CD8-positive, alpha-beta memory T cell (primary cell): ENCODE data around the gene EPHX1. TPM values are rescaled to one million over a fixed set of nuclear protein-coding genes. Genes with fewer than 3 reads are reported as not detected.

Source experiments
- CTCF ChIA-PET: fragments of 350-600 bp; sonication (Branson Sonifier 250); formaldehyde crosslinking; loops from one replicate; lab custom pipeline; 2021; ENCODE audit warnings: antibody characterized with exemption; lab: Charles Lee
- POLR2A ChIA-PET: fragments of 350-600 bp; sonication (Branson Sonifier 250); formaldehyde crosslinking; loops from one replicate; lab custom pipeline; 2021; ENCODE audit warnings: antibody characterized with exemption; lab: Charles Lee
- DNase-seq, 5 donors: peaks; one replicate each; pipeline versions ENCODE4 v3.0.0 to v3.0.0-alpha.2; 2020 to 2022; ENCODE audit warnings: mixed read lengths in 1 of 5
- H3K27ac ChIP-seq: one replicate; pipeline ENCODE4 v1.7.0; 2013; ENCODE audit warnings: low read depth, mild to moderate bottlenecking, low read length, moderate library complexity
- H3K27me3 ChIP-seq: 2 replicates; pipeline ENCODE4 v1.7.0; 2013; ENCODE audit warnings: low read length, mild to moderate bottlenecking; ENCODE audit not compliant: insufficient read depth, poor library complexity, severe bottlenecking
- H3K36me3 ChIP-seq: 2 replicates; pipeline ENCODE4 v1.7.0; 2013; ENCODE audit warnings: mild to moderate bottlenecking, low read length, moderate library complexity; ENCODE audit not compliant: insufficient read depth
- H3K4me1 ChIP-seq: 2 replicates; pipeline ENCODE4 v1.7.0; 2013; ENCODE audit warnings: mild to moderate bottlenecking, low read length, moderate library complexity; ENCODE audit not compliant: insufficient read depth
- H3K4me3 ChIP-seq: 2 replicates; pipeline ENCODE4 v1.7.0; 2013; ENCODE audit warnings: mild to moderate bottlenecking, low read length
- H3K9me3 ChIP-seq: 2 replicates; pipeline ENCODE4 v1.7.0; 2013; ENCODE audit warnings: mild to moderate bottlenecking, low read length
- H3K27ac Mint-ChIP-seq, 8 donors: one replicate each; pipeline ENCODE4 v1.8.0; 2020 to 2021; ENCODE audit warnings: mixed read lengths in 8 of 8, mild to moderate bottlenecking in 6 of 8, inconsistent platforms in 3 of 8, moderate library complexity in 3 of 8
- H3K27me3 Mint-ChIP-seq, 2 donors: one replicate each; pipeline ENCODE4 v1.8.0; 2020 to 2021; ENCODE audit warnings: mixed read lengths in 2 of 2, mild to moderate bottlenecking in 1 of 2, moderate library complexity in 1 of 2
- H3K36me3 Mint-ChIP-seq, 3 donors: one replicate each; pipeline ENCODE4 v1.8.0; 2020 to 2021; ENCODE audit warnings: mixed read lengths in 3 of 3, inconsistent platforms in 1 of 3, mild to moderate bottlenecking in 1 of 3
- H3K4me1 Mint-ChIP-seq, 3 donors: one replicate each; pipeline ENCODE4 v1.8.0; 2020 to 2021; ENCODE audit warnings: mixed read lengths in 3 of 3, inconsistent platforms in 1 of 3, mild to moderate bottlenecking in 1 of 3
- H3K4me3 Mint-ChIP-seq, 7 donors: one replicate each; pipeline ENCODE4 v1.8.0; 2020 to 2021; ENCODE audit warnings: mixed read lengths in 7 of 7, mild to moderate bottlenecking in 6 of 7, moderate library complexity in 4 of 7, inconsistent platforms in 2 of 7
- H3K9me3 Mint-ChIP-seq, 5 donors: one replicate each; pipeline ENCODE4 v1.8.0; 2020 to 2022; ENCODE audit warnings: mixed read lengths in 5 of 5, mild to moderate bottlenecking in 3 of 5, moderate library complexity in 2 of 5, inconsistent platforms in 1 of 5
- polyA plus RNA-seq: library from polyadenylated mRNA; unstranded; fragments of 300-500 nt; fragmentation: Illumina TruSeq; gene quantifications from one replicate; pipeline ENCODE4 v1.2.3, GENCODE V29; 2021
- total RNA-seq, 2 experiments: library from RNA; stranded (reverse); gene quantifications; one replicate each; pipeline ENCODE4 v1.2.3, GENCODE V29; 2021

EPHX1 gene
- total and polyA plus RNA-seq, 3 experiments from 2014 or later, result 1.8 to 3.0 (median 2.2) TPM

GRCh38 chr1:225888898-225889601 lies 79.1 kb downstream of the EPHX1 start, which contains the start of gene LEFTY1:
Gene LEFTY1, minus strand, starts transcription at chr1:225889146. Its CDS starts 80 bp downstream, at chr1:225889066.
- no peak for DNase-seq
- CTCF ChIA-PET, result interaction anchor here (0.9 to 2.2 kb wide), 8 partner anchors 7 to 111 kb away, joined by 3 to 8 read pairs (median 3); partner anchors contain the start of genes SRP9 and TMEM63A
- no peaks in the 10 kb centered on the region for H3K36me3 ChIP-seq

GRCh38 chr1:225889743-225890142 lies 79.8 kb downstream of the EPHX1 start:
- peak overlapping the region in 2 of 8 donors; percentile 69 to 75 for H3K27ac Mint-ChIP-seq
- H3K4me3 Mint-ChIP-seq, result no peak overlapping the region
- Histone ChIP-seq H3K4me3 (no peak overlapping the region), H3K27me3 (no peaks in the 10 kb centered on the region), H3K36me3 (no peaks in the 10 kb centered on the region), H3K9me3 (no peaks in the 10 kb centered on the region), H3K4me1 (no peaks in the 10 kb centered on the region), H3K27ac (no peak overlapping the region)
- peaks cover 0 to 1% of the 10 kb centered on the region in 2 donors for H3K27me3 Mint-ChIP-seq
- peaks cover 5 to 23% (median 7%) of the 10 kb centered on the region in 3 donors for H3K4me1 Mint-ChIP-seq
- no peaks in the 10 kb centered on the region for H3K9me3 Mint-ChIP-seq
- ChIA-PET POLR2A (no interaction called here), CTCF (interaction anchor here (0.9 to 2.2 kb wide), 7 partner anchors 8 to 112 kb away, joined by 3 to 8 read pairs (median 3); partner anchors contain the start of genes SRP9 and TMEM63A)
- DNase-seq, result no peak
- H3K36me3 Mint-ChIP-seq, result no peaks in the 10 kb centered on the region

More at GRCh38 chr1:225888898-225889601, 79.1 kb downstream of the EPHX1 start, which contains the start of gene LEFTY1:
- no peaks in the 10 kb centered on the region for H3K36me3 Mint-ChIP-seq
- Histone ChIP-seq H3K9me3 (no peaks in the 10 kb centered on the region), H3K27ac (no peak within 1 kb of the TSS), H3K4me3 (no peak within 1 kb of the TSS), H3K4me1 (no peaks in the 10 kb centered on the region), H3K27me3 (no peaks in the 10 kb centered on the region)
- peak within 1 kb of the TSS in 2 of 8 donors; percentile 69 to 75 for H3K27ac Mint-ChIP-seq
- no peaks in the 10 kb centered on the region for H3K9me3 Mint-ChIP-seq
- POLR2A ChIA-PET, result interaction anchor here (0.8 kb wide), 1 partner anchor 9 kb away, joined by 3 read pairs; no protein-coding TSS in a partner anchor
- H3K4me3 Mint-ChIP-seq, result peak within 1 kb of the TSS in 1 of 7 donors; percentile 34
- peaks cover 4 to 19% (median 6%) of the 10 kb centered on the region in 3 donors for H3K4me1 Mint-ChIP-seq
- peaks cover 0 to 1% of the 10 kb centered on the region in 2 donors for H3K27me3 Mint-ChIP-seq

- no peaks in the 10 kb centered on the region for H3K36me3 Mint-ChIP-seq
- H3K4me1 ChIP-seq, result peaks cover under 1% of the 10 kb centered on the region
- H3K9me3 ChIP-seq, result no peaks in the 10 kb centered on the region
- CTCF ChIA-PET, result interaction anchor here (0.5 to 2.2 kb wide), 4 partner anchors 7 to 310 kb away, joined by 3 to 8 read pairs (median 7); partner anchors contain the start of gene TMEM63A
- no peaks in the 10 kb centered on the region for H3K27me3 ChIP-seq
- POLR2A ChIA-PET, result no interaction called here
- H3K9me3 Mint-ChIP-seq, result no peaks in the 10 kb centered on the region
- peaks cover 6 to 25% (median 7%) of the 10 kb centered on the region in 3 donors for H3K4me1 Mint-ChIP-seq
- H3K4me3 ChIP-seq, result no peak overlapping the region
- no peak overlapping the region for H3K27ac ChIP-seq
- H3K36me3 ChIP-seq, result no peaks in the 10 kb centered on the region
- peak overlapping the region in 2 of 8 donors; percentile 60 to 69 for H3K27ac Mint-ChIP-seq
- H3K4me3 Mint-ChIP-seq, result no peak overlapping the region
- H3K27me3 Mint-ChIP-seq, result peaks cover 0 to 1% of the 10 kb centered on the region in 2 donors
- no peak for DNase-seq
Measured at GRCh38 chr1:225890346-225891228, 80.7 kb downstream of the EPHX1 start.

GRCh38 chr1:225891229-225891972 lies 81.5 kb downstream of the EPHX1 start:
- Histone ChIP-seq H3K4me3 (no peak overlapping the region), H3K4me1 (peaks cover 9% of the 10 kb centered on the region), H3K36me3 (no peaks in the 10 kb centered on the region), H3K27ac (no peak overlapping the region), H3K9me3 (no peaks in the 10 kb centered on the region), H3K27me3 (no peaks in the 10 kb centered on the region)
- Mint-ChIP-seq H3K9me3 (no peaks in the 10 kb centered on the region), H3K27me3 (peaks cover 0 to 1% of the 10 kb centered on the region in 2 donors), H3K4me1 (peaks cover 10 to 33% (median 15%) of the 10 kb centered on the region in 3 donors), H3K36me3 (no peaks in the 10 kb centered on the region), H3K27ac (peak overlapping the region in 2 of 8 donors; percentile 27 to 62), H3K4me3 (peak overlapping the region in 1 of 7 donors; percentile 31)
- CTCF ChIA-PET, result interaction anchor here (1.1 to 2.0 kb wide), 3 partner anchors 10 to 20 kb away, joined by 3 to 8 read pairs (median 8); partner anchors contain the start of gene TMEM63A
- POLR2A ChIA-PET, result interaction anchor here (2.0 kb wide), 1 partner anchor 8 kb away, joined by 5 read pairs; no protein-coding TSS in a partner anchor
- no peak for DNase-seq

GRCh38 chr1:225892307-225892706 lies 82.4 kb downstream of the EPHX1 start:
- Mint-ChIP-seq H3K36me3 (no peaks in the 10 kb centered on the region), H3K27me3 (peaks cover 0 to 1% of the 10 kb centered on the region in 2 donors), H3K9me3 (no peaks in the 10 kb centered on the region), H3K27ac (no peak overlapping the region), H3K4me3 (no peak overlapping the region), H3K4me1 (peaks cover 20 to 42% (median 24%) of the 10 kb centered on the region in 3 donors)
- Histone ChIP-seq H3K27ac (no peak overlapping the region), H3K27me3 (no peaks in the 10 kb centered on the region), H3K36me3 (no peaks in the 10 kb centered on the region), H3K9me3 (no peaks in the 10 kb centered on the region), H3K4me3 (no peak overlapping the region), H3K4me1 (peaks cover 18% of the 10 kb centered on the region)
- no peak for DNase-seq
- ChIA-PET POLR2A (interaction anchor here (2.0 kb wide), 1 partner anchor 9 kb away, joined by 5 read pairs; no protein-coding TSS in a partner anchor), CTCF (interaction anchor here (1.1 to 1.3 kb wide), 2 partner anchors 11 to 15 kb away, joined by 3 read pairs; no protein-coding TSS in a partner anchor)

Other genes with a start within 250 kb of the EPHX1 start
- gene ENAH, start 157.0 kb upstream of the EPHX1 start, total RNA-seq, result under 1 TPM; 0.53 TPM
- gene ENAH, start 157.0 kb upstream of the EPHX1 start, polyA plus RNA-seq, result not detected
- gene SRP9, start 32.3 kb upstream of the EPHX1 start, total RNA-seq, result 100 to 1,000 TPM; 339 TPM
- 293 TPM for gene SRP9, start 32.3 kb upstream of the EPHX1 start, polyA plus RNA-seq
- gene TMEM63A, start 72.3 kb downstream of the EPHX1 start, total RNA-seq, result 10 to 100 TPM; 51.4 to 55.5 TPM
- 50.6 TPM for gene TMEM63A, start 72.3 kb downstream of the EPHX1 start, polyA plus RNA-seq
- not detected for gene LEFTY1, start 79.0 kb downstream of the EPHX1 start, total RNA-seq
- gene LEFTY1, start 79.0 kb downstream of the EPHX1 start, polyA plus RNA-seq, result 0.21 TPM
- gene PYCR2, start 114.1 kb downstream of the EPHX1 start, total RNA-seq, result 100 to 1,000 TPM; 130 to 131 TPM
- 92.5 TPM for gene PYCR2, start 114.1 kb downstream of the EPHX1 start, polyA plus RNA-seq
- gene LEFTY2, start 131.1 kb downstream of the EPHX1 start, total RNA-seq, result not detected
- not detected for gene LEFTY2, start 131.1 kb downstream of the EPHX1 start, polyA plus RNA-seq
- 10 to 100 TPM; 23.4 to 23.6 TPM for gene SDE2, start 189.2 kb downstream of the EPHX1 start, total RNA-seq
- gene SDE2, start 189.2 kb downstream of the EPHX1 start, polyA plus RNA-seq, result 8.4 TPM